Activated T-cell treated with anti-CD3 and anti-CD28 coated beads, Interleukin-2, amount 50 U/mL, for 24 hours (primary cell): ENCODE data around the gene MMP21.

Experiments
- DNase-seq: peaks from one replicate; pipeline ENCODE4 v3.0.0-alpha.2; 2020
- H3K27ac Mint-ChIP-seq: 2 replicates; pipeline ENCODE4 v1.8.0; 2020; ENCODE audit warnings: mild to moderate bottlenecking, mixed read lengths
- H3K27me3 Mint-ChIP-seq: 2 replicates; pipeline ENCODE4 v1.8.0; 2020; ENCODE audit warnings: mixed read lengths
- H3K36me3 Mint-ChIP-seq: 2 replicates; pipeline ENCODE4 v1.8.0; 2020; ENCODE audit warnings: low read depth, mixed read lengths
- H3K4me1 Mint-ChIP-seq: 2 replicates; pipeline ENCODE4 v1.8.0; 2020; ENCODE audit warnings: low read depth, mixed read lengths
- H3K4me3 Mint-ChIP-seq: 2 replicates; pipeline ENCODE4 v1.8.0; 2020; ENCODE audit warnings: mild to moderate bottlenecking, moderate library complexity, mixed read lengths
- H3K9me3 Mint-ChIP-seq: 2 replicates; pipeline ENCODE4 v1.8.0; 2020; ENCODE audit warnings: mixed read lengths

MMP21 gene

GRCh38 chr10:125775491-125776106 is at the start of gene MMP21:
Gene MMP21, minus strand, starts transcription at chr10:125775821. Its CDS starts 0 bp downstream, at chr10:125775821.
- H3K4me1 Mint-ChIP-seq: no peaks in the 10 kb centered on the region
- no peak for DNase-seq
- H3K9me3 Mint-ChIP-seq: no peaks in the 10 kb centered on the region
- no peak within 1 kb of the TSS for H3K27ac Mint-ChIP-seq
- no peaks in the 10 kb centered on the region for H3K36me3 Mint-ChIP-seq
- no peak within 1 kb of the TSS for H3K4me3 Mint-ChIP-seq
- peaks cover 9% of the 10 kb centered on the region for H3K27me3 Mint-ChIP-seq

- Mint-ChIP-seq H3K4me3 (no peak overlapping the region), H3K27me3 (no peaks in the 10 kb centered on the region), H3K4me1 (peaks cover 41% of the 10 kb centered on the region), H3K27ac (no peak overlapping the region), H3K36me3 (peaks cover 5% of the 10 kb centered on the region), H3K9me3 (no peaks in the 10 kb centered on the region)
- DNase-seq: no peak
These were observed 49.1 kb upstream of the MMP21 start for GRCh38 chr10:125824736-125825135.

- no peak overlapping the region for H3K4me3 Mint-ChIP-seq
- H3K4me1 Mint-ChIP-seq: peaks cover 32% of the 10 kb centered on the region
- DNase-seq: peak; percentile 49
- H3K9me3 Mint-ChIP-seq: no peaks in the 10 kb centered on the region
- no peak overlapping the region for H3K27ac Mint-ChIP-seq
- H3K27me3 Mint-ChIP-seq: no peaks in the 10 kb centered on the region
- H3K36me3 Mint-ChIP-seq: peaks cover 5% of the 10 kb centered on the region
These were observed 48.1 kb upstream of the MMP21 start for GRCh38 chr10:125823663-125824251.

- Mint-ChIP-seq H3K36me3 (peaks cover 5% of the 10 kb centered on the region), H3K27me3 (no peaks in the 10 kb centered on the region), H3K9me3 (no peaks in the 10 kb centered on the region), H3K4me3 (no peak within 1 kb of the TSS), H3K4me1 (peaks cover 25% of the 10 kb centered on the region), H3K27ac (peak within 1 kb of the TSS; percentile 88)
- peak; percentile 93 for DNase-seq
These were observed 47.4 kb upstream of the MMP21 start, which contains the start of the genes BCCIP and UROS for GRCh38 chr10:125822878-125823662. Gene BCCIP, plus strand, starts transcription at chr10:125823546. Its CDS starts 12 bp downstream, at chr10:125823558. Gene UROS, minus strand, starts transcription at chr10:125823258. Its CDS starts 6,759 bp downstream, at chr10:125816499.

- no peak for DNase-seq
- Mint-ChIP-seq H3K27me3 (no peaks in the 10 kb centered on the region), H3K27ac (peak overlapping the region; percentile 31), H3K9me3 (no peaks in the 10 kb centered on the region), H3K4me1 (peaks cover 16% of the 10 kb centered on the region), H3K4me3 (peak overlapping the region; percentile 40), H3K36me3 (peaks cover 9% of the 10 kb centered on the region)
These were observed 45.1 kb upstream of the MMP21 start for GRCh38 chr10:125820701-125821100.

- H3K4me3 Mint-ChIP-seq: no peak overlapping the region
- peaks cover 40% of the 10 kb centered on the region for H3K36me3 Mint-ChIP-seq
- no peaks in the 10 kb centered on the region for H3K27me3 Mint-ChIP-seq
- H3K27ac Mint-ChIP-seq: no peak overlapping the region
- no peaks in the 10 kb centered on the region for H3K9me3 Mint-ChIP-seq
- DNase-seq: no peak
- H3K4me1 Mint-ChIP-seq: peaks cover 16% of the 10 kb centered on the region
These were observed 41.8 kb upstream of the MMP21 start for GRCh38 chr10:125817337-125817946.

- no peak overlapping the region for H3K27ac Mint-ChIP-seq
- peaks cover 9% of the 10 kb centered on the region for H3K4me1 Mint-ChIP-seq
- H3K27me3 Mint-ChIP-seq: no peaks in the 10 kb centered on the region
- H3K36me3 Mint-ChIP-seq: peaks cover 38% of the 10 kb centered on the region
- H3K4me3 Mint-ChIP-seq: no peak overlapping the region
- H3K9me3 Mint-ChIP-seq: no peaks in the 10 kb centered on the region
- DNase-seq: no peak
These were observed 40.9 kb upstream of the MMP21 start for GRCh38 chr10:125816548-125816947.

GRCh38 chr10:125815764-125816163 is 40.1 kb upstream of the MMP21 start:
- H3K27ac Mint-ChIP-seq: peak overlapping the region; percentile 8
- H3K9me3 Mint-ChIP-seq: no peaks in the 10 kb centered on the region
- peaks cover 44% of the 10 kb centered on the region for H3K36me3 Mint-ChIP-seq
- DNase-seq: no peak
- H3K4me1 Mint-ChIP-seq: peaks cover 1% of the 10 kb centered on the region
- no peaks in the 10 kb centered on the region for H3K27me3 Mint-ChIP-seq
- no peak overlapping the region for H3K4me3 Mint-ChIP-seq

- no peak overlapping the region for H3K4me3 Mint-ChIP-seq
- H3K27me3 Mint-ChIP-seq: no peaks in the 10 kb centered on the region
- no peak for DNase-seq
- H3K4me1 Mint-ChIP-seq: no peaks in the 10 kb centered on the region
- H3K27ac Mint-ChIP-seq: no peak overlapping the region
- H3K36me3 Mint-ChIP-seq: peaks cover 73% of the 10 kb centered on the region
- H3K9me3 Mint-ChIP-seq: no peaks in the 10 kb centered on the region
These were observed 36.6 kb upstream of the MMP21 start for GRCh38 chr10:125812128-125812750.

- Mint-ChIP-seq H3K27ac (no peak overlapping the region), H3K27me3 (no peaks in the 10 kb centered on the region), H3K36me3 (peaks cover 82% of the 10 kb centered on the region), H3K9me3 (no peaks in the 10 kb centered on the region), H3K4me3 (no peak overlapping the region), H3K4me1 (no peaks in the 10 kb centered on the region)
- DNase-seq: no peak
These were observed 35.6 kb upstream of the MMP21 start for GRCh38 chr10:125811251-125811650.

- Mint-ChIP-seq H3K27ac (no peak overlapping the region), H3K27me3 (no peaks in the 10 kb centered on the region), H3K9me3 (no peaks in the 10 kb centered on the region), H3K36me3 (peaks cover 79% of the 10 kb centered on the region), H3K4me1 (no peaks in the 10 kb centered on the region), H3K4me3 (no peak overlapping the region)
- no peak for DNase-seq
These were observed 32.4 kb upstream of the MMP21 start for GRCh38 chr10:125808047-125808446.

- Mint-ChIP-seq H3K36me3 (peaks cover 83% of the 10 kb centered on the region), H3K4me3 (no peak overlapping the region), H3K27me3 (no peaks in the 10 kb centered on the region), H3K4me1 (no peaks in the 10 kb centered on the region), H3K27ac (peak overlapping the region; percentile 18), H3K9me3 (no peaks in the 10 kb centered on the region)
- DNase-seq: no peak
These were observed 27.1 kb upstream of the MMP21 start for GRCh38 chr10:125802739-125803138.

GRCh38 chr10:125802131-125802530 is 26.5 kb upstream of the MMP21 start:
- Mint-ChIP-seq H3K9me3 (no peaks in the 10 kb centered on the region), H3K36me3 (peaks cover 83% of the 10 kb centered on the region), H3K4me1 (no peaks in the 10 kb centered on the region), H3K4me3 (no peak overlapping the region), H3K27ac (no peak overlapping the region), H3K27me3 (no peaks in the 10 kb centered on the region)
- no peak for DNase-seq

- Mint-ChIP-seq H3K27ac (no peak overlapping the region), H3K4me3 (no peak overlapping the region), H3K27me3 (no peaks in the 10 kb centered on the region), H3K36me3 (peaks cover 82% of the 10 kb centered on the region), H3K9me3 (no peaks in the 10 kb centered on the region), H3K4me1 (no peaks in the 10 kb centered on the region)
- DNase-seq: no peak
These were observed 26.0 kb upstream of the MMP21 start for GRCh38 chr10:125801574-125801973.
